ENCODE data around the gene WASF3. TPM values are rescaled to one million over a fixed set of nuclear protein-coding genes. Genes with fewer than 3 reads are reported as not detected.
A peak's percentile ranks its signal among the peaks of the same experiment; 100 is the strongest.

The WASF3 gene
- total RNA-seq, 1 experiment from 2014 or later: 4.6 TPM

DNA sequence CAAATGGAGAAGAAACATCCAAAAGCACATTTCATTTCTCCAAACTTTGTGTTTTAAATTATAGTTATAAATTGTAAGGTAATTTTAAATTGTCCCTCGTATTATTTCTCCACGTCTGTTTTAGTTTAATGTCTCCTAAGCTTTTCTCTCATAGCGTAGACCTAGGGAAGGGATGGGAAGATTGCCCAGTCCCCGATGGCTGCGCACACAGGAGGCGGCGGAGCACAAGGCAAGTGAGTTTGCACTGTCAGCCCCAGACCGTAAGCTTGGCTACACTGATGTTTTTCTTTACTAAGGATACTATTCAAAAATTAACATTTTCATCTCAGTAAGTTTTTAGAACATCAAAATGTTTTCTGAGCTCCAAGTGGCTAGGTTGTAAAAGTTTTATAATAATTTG is 130.8 kb downstream of the WASF3 start:
- no peaks in the 10 kb centered on the region for H3K4me1 ChIP-seq (ENCODE audit: insufficient read depth, low read length, poor library complexity, severe bottlenecking)
- no peaks in the 10 kb centered on the region for H3K27me3 ChIP-seq (replicated peaks; ENCODE audit: insufficient read depth, low read depth, low read length, poor library complexity)
- no peak overlapping the region for H3K27ac ChIP-seq (ENCODE audit: low read depth, low read length, poor library complexity, severe bottlenecking)
- peak; percentile 36 for DNase-seq (ENCODE audit: low spot score)
- ChIA-PET POLR2A (ENCODE audit: low non-redundant PET) (interaction anchor here (0.6 kb wide), 1 partner anchor 501 kb away, joined by 4 read pairs; no protein-coding TSS in a partner anchor), CTCF (interaction anchor here (1.3 kb wide), 1 partner anchor 10 kb away, joined by 11 read pairs; no protein-coding TSS in a partner anchor)
- H3K36me3 ChIP-seq (ENCODE audit: insufficient read depth, low read length, poor library complexity, severe bottlenecking): no peaks in the 10 kb centered on the region
- no TSS peak for BruUV-seq (replicated peaks)
- no peak for TF ChIP-seq CTCF (conservative IDR thresholded peaks at IDR 0.05; ENCODE audit: low read depth, low read length)
- TF ChIP-seq EZH2 (IDR thresholded peaks at IDR 0.05; ENCODE audit: borderline replicate concordance, low read depth, low read length, poor library complexity, severe bottlenecking): no peak
- peaks cover 8% of the 10 kb centered on the region for H3K9me3 ChIP-seq (ENCODE audit: low read depth, low read length, poor library complexity, severe bottlenecking)
- peak overlapping the region; percentile 11 for H3K4me3 ChIP-seq (ENCODE audit: low read depth, low read length, poor library complexity, severe bottlenecking)
- intact Hi-C loops (cut with micrococcal nuclease; ENCODE audit: unreplicated experiment): loop anchor here (5.0 kb wide), 1 partner anchor 191 kb away; no protein-coding TSS in a partner anchor

- no TSS peak for BruUV-seq (replicated peaks)
- H3K9me3 ChIP-seq (ENCODE audit: low read depth, low read length, poor library complexity, severe bottlenecking): peaks cover 8% of the 10 kb centered on the region
- H3K4me1 ChIP-seq (ENCODE audit: insufficient read depth, low read length, poor library complexity, severe bottlenecking): no peaks in the 10 kb centered on the region
- POLR2A ChIA-PET (ENCODE audit: low non-redundant PET): no interaction called here
- no peak overlapping the region for H3K4me3 ChIP-seq (ENCODE audit: low read depth, low read length, poor library complexity, severe bottlenecking)
- TF ChIP-seq EZH2 (IDR thresholded peaks at IDR 0.05; ENCODE audit: borderline replicate concordance, low read depth, low read length, poor library complexity, severe bottlenecking): no peak
- TF ChIP-seq CTCF (conservative IDR thresholded peaks at IDR 0.05; ENCODE audit: low read depth, low read length): no peak
- H3K27ac ChIP-seq (ENCODE audit: low read depth, low read length, poor library complexity, severe bottlenecking): no peak overlapping the region
- intact Hi-C loops (cut with micrococcal nuclease; ENCODE audit: unreplicated experiment): loop anchor here (5.0 kb wide), 1 partner anchor 192 kb away; no protein-coding TSS in a partner anchor
- no peak for DNase-seq (ENCODE audit: low spot score)
- H3K27me3 ChIP-seq (replicated peaks; ENCODE audit: insufficient read depth, low read depth, low read length, poor library complexity): no peaks in the 10 kb centered on the region
- CTCF ChIA-PET: no interaction called here
- no peaks in the 10 kb centered on the region for H3K36me3 ChIP-seq (ENCODE audit: insufficient read depth, low read length, poor library complexity, severe bottlenecking)
These were observed 131.5 kb downstream of the WASF3 start for GRCh38 chr13:26688980-26689379.

GRCh38 chr13:26693749-26694463 is 136.4 kb downstream of the WASF3 start:
- BruUV-seq (replicated peaks): no TSS peak
- ChIA-PET CTCF (no interaction called here), POLR2A (ENCODE audit: low non-redundant PET) (no interaction called here)
- intact Hi-C loops (cut with micrococcal nuclease; ENCODE audit: unreplicated experiment): no loop called here
- TF ChIP-seq CTCF (conservative IDR thresholded peaks at IDR 0.05; ENCODE audit: low read depth, low read length): no peak
- TF ChIP-seq EZH2 (IDR thresholded peaks at IDR 0.05; ENCODE audit: borderline replicate concordance, low read depth, low read length, poor library complexity, severe bottlenecking): no peak
- Histone ChIP-seq H3K36me3 (ENCODE audit: insufficient read depth, low read length, poor library complexity, severe bottlenecking) (no peaks in the 10 kb centered on the region), H3K27me3 (replicated peaks; ENCODE audit: insufficient read depth, low read depth, low read length, poor library complexity) (no peaks in the 10 kb centered on the region), H3K9me3 (ENCODE audit: low read depth, low read length, poor library complexity, severe bottlenecking) (peaks cover 8% of the 10 kb centered on the region), H3K4me1 (ENCODE audit: insufficient read depth, low read length, poor library complexity, severe bottlenecking) (no peaks in the 10 kb centered on the region), H3K4me3 (ENCODE audit: low read depth, low read length, poor library complexity, severe bottlenecking) (no peak overlapping the region), H3K27ac (ENCODE audit: low read depth, low read length, poor library complexity, severe bottlenecking) (no peak overlapping the region)
- DNase-seq (ENCODE audit: low spot score): no peak

Measured in A673 (cell line).